ENCODE data around the gene MIPEP. TPM values are rescaled to one million over a fixed set of nuclear protein-coding genes. Genes with fewer than 3 reads are reported as not detected.

MIPEP gene
- total RNA-seq, 3 donors from 2014 or later, result 17.3 to 27.0 (median 24.6) TPM

DNA sequence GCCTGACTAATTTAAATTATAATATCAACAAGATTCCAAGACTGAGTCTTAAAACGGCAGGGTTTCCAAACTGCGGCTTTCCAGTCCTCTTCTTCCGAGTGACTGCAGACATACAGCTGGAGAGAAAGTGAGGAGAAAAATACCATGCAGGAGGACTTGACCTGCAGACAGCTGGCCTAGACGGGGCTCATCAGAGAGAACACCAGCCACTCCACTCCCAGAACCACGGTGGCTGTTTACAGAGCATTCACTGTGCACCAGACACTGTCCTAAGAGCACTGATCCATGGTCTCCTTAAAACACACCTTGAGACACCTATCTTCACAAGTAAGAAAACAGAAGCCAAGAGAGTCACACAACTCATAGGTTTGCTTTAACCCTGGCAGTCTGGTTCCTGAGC is 152.7 kb downstream of the MIPEP start:
- ATAC-seq (no peak), DNase-seq (no peak)
- no peaks in the 10 kb centered on the region for H3K4me1 ChIP-seq (ENCODE audit: low read depth)
- no peaks in the 10 kb centered on the region for H3K9me3 ChIP-seq
- no peak overlapping the region for H3K4me3 ChIP-seq
- no peaks in the 10 kb centered on the region for H3K36me3 ChIP-seq (ENCODE audit: low read depth)
- TF ChIP-seq CTCF (IDR thresholded peaks at IDR 0.05), result no peak
- intact Hi-C loops (cut with DNase I, micrococcal nuclease), result no loop called here

DNA sequence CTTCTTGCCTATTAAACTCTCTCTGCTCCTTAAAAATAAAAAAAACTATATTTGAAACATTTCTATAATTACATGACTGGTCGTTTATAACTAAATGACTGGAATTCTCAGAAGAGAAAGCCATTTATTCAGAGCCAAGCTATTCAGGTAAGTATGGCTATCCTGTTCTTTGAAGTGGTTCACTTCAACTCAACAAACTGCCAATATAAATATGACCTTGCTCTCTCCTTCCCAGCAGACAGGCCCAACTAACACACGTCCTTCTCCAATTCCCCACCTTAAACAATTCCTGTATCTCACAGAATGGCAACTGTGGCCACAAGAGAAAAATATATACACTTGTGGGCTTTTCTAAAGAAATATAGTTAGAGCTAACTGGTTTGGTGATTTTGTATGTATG is 153.9 kb downstream of the MIPEP start:
- Histone ChIP-seq H3K4me1 (ENCODE audit: low read depth) (no peaks in the 10 kb centered on the region), H3K9me3 (no peaks in the 10 kb centered on the region), H3K36me3 (ENCODE audit: low read depth) (no peaks in the 10 kb centered on the region), H3K4me3 (no peak overlapping the region)
- no peak for TF ChIP-seq CTCF (IDR thresholded peaks at IDR 0.05)
- intact Hi-C loops (cut with DNase I, micrococcal nuclease), result no loop called here
- DNase-seq, result no peak
- ATAC-seq, result no peak

- Histone ChIP-seq H3K4me1 (ENCODE audit: low read depth) (no peaks in the 10 kb centered on the region), H3K36me3 (ENCODE audit: low read depth) (no peaks in the 10 kb centered on the region), H3K9me3 (no peaks in the 10 kb centered on the region), H3K4me3 (no peak overlapping the region)
- no peak for DNase-seq
- ATAC-seq, result no peak
- intact Hi-C loops (cut with DNase I, micrococcal nuclease), result no loop called here
- no peak for TF ChIP-seq CTCF (IDR thresholded peaks at IDR 0.05)
Observed at GRCh38 chr13:23731709-23732108, 157.5 kb downstream of the MIPEP start.

DNA sequence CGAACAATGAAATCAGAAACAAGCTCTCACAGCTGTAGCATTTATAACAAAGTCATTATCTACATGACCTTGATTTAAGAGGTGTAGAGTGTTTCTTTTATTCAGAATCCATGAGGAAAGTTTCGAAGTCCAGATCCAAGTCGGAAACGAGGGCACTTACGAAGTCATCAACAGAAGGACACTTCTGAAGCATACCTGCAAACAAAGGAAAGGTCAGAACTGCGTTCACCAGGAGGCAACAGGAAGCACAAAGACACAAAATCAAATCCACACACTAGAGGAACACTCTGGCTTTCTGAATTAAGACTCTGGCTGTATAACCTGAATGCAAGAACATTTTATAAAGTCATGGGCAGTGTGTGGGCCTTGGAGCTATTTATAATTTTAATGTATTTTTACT is 158.9 kb downstream of the MIPEP start:
- H3K4me1 ChIP-seq (ENCODE audit: low read depth), result no peaks in the 10 kb centered on the region
- intact Hi-C loops (cut with DNase I, micrococcal nuclease), result no loop called here
- H3K4me3 ChIP-seq, result no peak overlapping the region
- H3K36me3 ChIP-seq (ENCODE audit: low read depth), result no peaks in the 10 kb centered on the region
- ATAC-seq, result no peak
- no peak for TF ChIP-seq CTCF (IDR thresholded peaks at IDR 0.05)
- no peaks in the 10 kb centered on the region for H3K9me3 ChIP-seq
- no peak for DNase-seq

- no peaks in the 10 kb centered on the region for H3K9me3 ChIP-seq
- H3K4me3 ChIP-seq, result no peak overlapping the region
- no peaks in the 10 kb centered on the region for H3K4me1 ChIP-seq (ENCODE audit: low read depth)
- intact Hi-C loops (cut with DNase I, micrococcal nuclease), result no loop called here
- no peaks in the 10 kb centered on the region for H3K36me3 ChIP-seq (ENCODE audit: low read depth)
- TF ChIP-seq CTCF (IDR thresholded peaks at IDR 0.05), result no peak
- ATAC-seq (no peak), DNase-seq (no peak)
Observed at GRCh38 chr13:23729531-23729930, 159.7 kb downstream of the MIPEP start.

DNA sequence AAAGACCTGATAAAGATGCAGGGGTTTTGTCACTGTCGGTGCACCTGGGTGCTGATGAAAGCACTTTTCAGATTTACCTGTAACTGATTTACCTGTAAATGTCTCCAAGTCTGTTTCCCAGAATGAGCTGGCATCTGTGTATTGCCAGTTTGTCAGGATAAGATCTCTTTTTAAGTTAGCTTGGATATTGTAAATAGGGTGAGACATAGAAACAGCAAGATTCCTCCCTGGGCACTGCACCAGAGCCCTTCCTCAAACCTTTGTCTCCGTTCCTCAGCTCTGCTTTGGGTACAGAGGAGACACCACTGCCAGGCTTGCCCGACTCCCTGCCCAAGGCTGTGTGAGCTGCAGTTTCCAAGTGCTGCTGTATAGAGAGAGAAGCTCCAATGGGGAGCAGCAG is 160.4 kb downstream of the MIPEP start:
- no peak overlapping the region for H3K4me3 ChIP-seq
- TF ChIP-seq CTCF (IDR thresholded peaks at IDR 0.05), result no peak
- DNase-seq, result no peak
- H3K36me3 ChIP-seq (ENCODE audit: low read depth), result no peaks in the 10 kb centered on the region
- no peaks in the 10 kb centered on the region for H3K4me1 ChIP-seq (ENCODE audit: low read depth)
- ATAC-seq, result no peak
- intact Hi-C loops (cut with DNase I, micrococcal nuclease), result no loop called here
- no peaks in the 10 kb centered on the region for H3K9me3 ChIP-seq
